Tibial nerve (tissue), 4 donors: Measurements from ENCODE around the gene TEX22. TPM values are rescaled to one million over a fixed set of nuclear protein-coding genes. Genes with fewer than 3 reads are reported as not detected.

ENCODE experiments used
- DNase-seq, 2 donors: peaks; one replicate each; pipeline ENCODE4 v3.0.0-alpha.2; 2019; ENCODE audit warnings: low spot score in 2 of 2
- H3K27ac ChIP-seq, 4 donors: fragments of 200-600 bp; sonication (generic) in 3 of 4; one replicate each; pipeline ENCODE4 v1.5.1; 2017 to 2019; ENCODE audit warnings: mild to moderate bottlenecking in 1 of 4
- H3K27me3 ChIP-seq, 2 donors: fragments of 200-600 bp; sonication (generic) in 1 of 2; one replicate each; pipeline versions ENCODE4 v1.5.1 to v1.6.0; 2017 to 2019
- H3K36me3 ChIP-seq, 3 donors: fragments of 200-600 bp; sonication (generic); one replicate each; pipeline ENCODE4 v1.5.1; 2018 to 2019
- H3K4me1 ChIP-seq, 4 donors: fragments of 200-600 bp; sonication (generic) in 3 of 4; one replicate each; pipeline ENCODE4 v1.5.1; 2017 to 2019
- H3K4me3 ChIP-seq, 4 donors: fragments of 200-600 bp; sonication (generic) in 3 of 4; one replicate each; pipeline ENCODE4 v1.5.1; 2017 to 2019; ENCODE audit warnings: mild to moderate bottlenecking in 1 of 4, moderate library complexity in 1 of 4
- H3K9me3 ChIP-seq, 4 donors: fragments of 200-600 bp; sonication (generic) in 3 of 4; one replicate each; pipeline ENCODE4 v1.5.1; 2017 to 2019
- CTCF ChIP-seq, 5 experiments: fragments of 200-600 bp in 3 of 5; fragments of 450-650 bp in 2 of 5; sonication (generic) in 3 of 5; IDR thresholded peaks; one replicate each; pipeline ENCODE4 v1.5.1; 2016 to 2019; ENCODE audit warnings: antibody characterized with exemption in 5 of 5, mild to moderate bottlenecking in 3 of 5, moderate library complexity in 2 of 5
- EP300 ChIP-seq, 2 donors: sonication (generic); formaldehyde crosslinking; IDR thresholded peaks; one replicate each; pipeline ENCODE4 v1.6.1; 2017; ENCODE audit warnings: antibody characterized with exemption in 2 of 2, mild to moderate bottlenecking in 1 of 2
- POLR2A ChIP-seq, 2 donors: fragments of 450-650 bp; IDR thresholded peaks; one replicate each; pipeline ENCODE4 v1.6.1; 2017; ENCODE audit warnings: antibody characterized with exemption in 2 of 2, mild to moderate bottlenecking in 2 of 2, moderate library complexity in 2 of 2
- WGBS, 2 donors: methylation state at CpG; one replicate each; pipeline ENCODE4 v1.1.5; 2018; 5-methylcytosine and 5-hydroxymethylcytosine counted together
- total RNA-seq, 4 donors: library from RNA; depleted of rRNA; stranded (reverse); fragments of >200 nt; gene quantifications; one replicate each; pipeline ENCODE4 v1.1.0, GENCODE V29; 2016

TEX22 gene
- total RNA-seq, 4 donors from 2014 or later, result 0.84 to 1.3 (median 1.0) TPM

- Histone ChIP-seq H3K4me1 (no peaks in the 10 kb centered on the region), H3K27me3 (no peaks in the 10 kb centered on the region), H3K27ac (no peak overlapping the region), H3K9me3 (no peaks in the 10 kb centered on the region), H3K36me3 (peaks cover 0 to 88% (median 5%) of the 10 kb centered on the region in 3 donors), H3K4me3 (no peak overlapping the region)
- no peak for DNase-seq
- 87 to 88% methylated on average over 19 to 22 of the region's 22 CpGs for WGBS, 2 donors
- no peak for TF ChIP-seq CTCF (IDR thresholded peaks at IDR 0.05)
- no peak for TF ChIP-seq POLR2A (IDR thresholded peaks at IDR 0.05)
- no peak for TF ChIP-seq EP300 (IDR thresholded peaks at IDR 0.05)
These were observed 57.7 kb downstream of the TEX22 start for GRCh38 chr14:105455766-105456660.

GRCh38 chr14:105456736-105457617 is 58.6 kb downstream of the TEX22 start:
- Histone ChIP-seq H3K4me1 (no peaks in the 10 kb centered on the region), H3K4me3 (no peak overlapping the region), H3K27me3 (no peaks in the 10 kb centered on the region), H3K9me3 (no peaks in the 10 kb centered on the region), H3K36me3 (peaks cover 0 to 89% (median 7%) of the 10 kb centered on the region in 3 donors), H3K27ac (peak overlapping the region in 1 of 4 donors; percentile 52)
- WGBS, 2 donors, result 66 to 67% methylated on average over 17 to 20 of the region's 22 CpGs
- no peak for DNase-seq
- no peak for TF ChIP-seq POLR2A (IDR thresholded peaks at IDR 0.05)
- no peak for TF ChIP-seq EP300 (IDR thresholded peaks at IDR 0.05)
- peak in 1 of 5 experiments; percentile 22 for TF ChIP-seq CTCF (IDR thresholded peaks at IDR 0.05)

GRCh38 chr14:105458010-105458409 is 59.7 kb downstream of the TEX22 start:
- H3K4me1 ChIP-seq, result no peaks in the 10 kb centered on the region
- no peak overlapping the region for H3K4me3 ChIP-seq
- no peak for TF ChIP-seq EP300 (IDR thresholded peaks at IDR 0.05)
- no peak for TF ChIP-seq CTCF (IDR thresholded peaks at IDR 0.05)
- no peak for TF ChIP-seq POLR2A (IDR thresholded peaks at IDR 0.05)
- H3K27ac ChIP-seq, result no peak overlapping the region
- no peaks in the 10 kb centered on the region for H3K27me3 ChIP-seq
- DNase-seq, result no peak
- no peaks in the 10 kb centered on the region for H3K9me3 ChIP-seq
- H3K36me3 ChIP-seq, result peaks cover 0 to 89% (median 7%) of the 10 kb centered on the region in 3 donors
- 79 to 89% methylated on average over 13 to 18 of the region's 18 CpGs for WGBS, 2 donors

- TF ChIP-seq POLR2A (IDR thresholded peaks at IDR 0.05) (no peak), CTCF (IDR thresholded peaks at IDR 0.05) (no peak), EP300 (IDR thresholded peaks at IDR 0.05) (no peak)
- DNase-seq, result no peak
- Histone ChIP-seq H3K27me3 (no peaks in the 10 kb centered on the region), H3K27ac (no peak overlapping the region), H3K4me3 (no peak overlapping the region), H3K9me3 (no peaks in the 10 kb centered on the region), H3K4me1 (no peaks in the 10 kb centered on the region), H3K36me3 (peaks cover 0 to 89% (median 7%) of the 10 kb centered on the region in 3 donors)
- 81 to 83% methylated on average over 8 to 11 of the region's 14 CpGs for WGBS, 2 donors
These were observed 60.2 kb downstream of the TEX22 start for GRCh38 chr14:105458571-105458970.
